HG03565 (cell line): Measurements from ENCODE around the gene ETV1.

Experiments used
- ATAC-seq: cut with Tn5 transposase; IDR thresholded peaks from one replicate; pipeline ENCODE4 v1.9.1; 2021; ENCODE audit warnings: mild to moderate bottlenecking, moderate library complexity; ENCODE audit not compliant: unreplicated experiment

ETV1 gene

DNA sequence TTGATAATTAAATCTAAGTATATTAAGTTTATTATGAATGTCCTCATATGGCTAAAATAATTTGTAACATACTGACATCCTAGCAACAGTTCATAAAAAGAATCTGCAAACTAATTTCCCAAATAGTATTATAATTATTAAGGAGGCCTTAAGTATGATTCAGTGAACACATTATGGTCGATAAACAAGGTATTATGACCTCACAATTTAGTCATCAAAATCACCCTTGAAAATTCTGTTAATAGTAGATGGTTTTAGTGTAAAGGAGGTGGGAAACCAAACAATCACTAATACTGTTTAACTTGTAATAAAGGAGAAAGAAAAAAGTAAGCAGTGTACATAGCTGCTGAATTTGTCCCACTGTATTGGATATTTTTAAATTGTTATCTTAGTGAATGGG lies 2.1 kb downstream of the ETV1 start:
- no peak for ATAC-seq

- ATAC-seq: no peak
These were observed 3.3 kb downstream of the ETV1 start for GRCh38 chr7:13986208-13986607.

DNA sequence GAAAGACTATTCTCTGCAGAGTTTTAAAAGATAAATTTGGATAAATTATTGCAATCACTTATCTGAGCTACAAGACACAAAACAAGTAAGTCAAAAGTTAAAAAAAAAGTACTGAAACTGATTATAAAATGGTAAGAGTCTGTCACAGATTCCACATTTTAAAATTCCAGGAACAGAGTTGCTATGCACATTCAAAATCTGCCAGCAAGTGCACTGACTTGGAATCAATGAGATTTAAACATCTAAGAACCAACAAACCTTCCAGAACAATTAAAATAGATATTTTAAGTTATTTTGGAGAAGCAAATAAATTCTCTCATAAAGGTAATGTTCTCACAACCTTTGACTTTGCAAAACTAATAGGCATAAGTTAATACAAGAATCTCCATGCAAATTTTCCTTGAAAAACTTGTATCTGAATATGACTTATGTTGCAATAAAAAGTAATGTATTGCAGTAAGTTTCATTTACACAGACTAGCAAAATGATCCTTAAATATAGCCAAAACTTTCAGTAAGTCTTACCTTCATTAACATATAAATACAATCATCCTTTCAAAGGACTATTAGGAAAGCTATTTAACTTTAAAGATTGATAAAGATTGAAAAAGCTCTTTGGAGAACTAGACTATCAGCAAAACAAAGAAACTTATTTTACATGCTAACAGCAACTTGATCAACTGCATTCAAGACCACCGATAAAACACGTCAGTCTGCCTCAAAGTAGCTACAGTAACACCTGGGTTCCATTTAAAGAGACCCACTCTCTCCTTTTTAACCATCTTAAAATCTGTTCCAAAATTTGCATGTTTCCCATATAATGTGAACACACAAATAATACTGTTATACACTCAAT lies 4.4 kb downstream of the ETV1 start:
- no peak for ATAC-seq

DNA sequence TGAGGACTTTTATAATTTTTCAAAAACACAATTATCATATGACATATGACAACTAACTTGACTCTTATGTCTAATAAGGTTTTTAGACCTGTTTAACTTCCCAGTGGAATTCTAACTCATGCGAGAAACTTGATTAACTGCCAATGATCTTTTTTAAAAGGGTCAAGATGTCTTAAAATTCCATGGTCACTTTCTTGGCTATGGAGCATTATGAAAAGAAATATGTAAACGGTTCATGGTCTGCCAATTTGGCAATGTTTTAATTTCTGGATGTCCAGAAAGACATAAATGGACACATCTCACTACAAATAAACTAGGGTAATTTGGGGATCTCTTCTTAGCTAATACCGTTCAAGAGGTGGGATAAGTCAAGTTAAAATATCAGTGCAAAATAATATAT lies 5.4 kb downstream of the ETV1 start:
- ATAC-seq: no peak

DNA sequence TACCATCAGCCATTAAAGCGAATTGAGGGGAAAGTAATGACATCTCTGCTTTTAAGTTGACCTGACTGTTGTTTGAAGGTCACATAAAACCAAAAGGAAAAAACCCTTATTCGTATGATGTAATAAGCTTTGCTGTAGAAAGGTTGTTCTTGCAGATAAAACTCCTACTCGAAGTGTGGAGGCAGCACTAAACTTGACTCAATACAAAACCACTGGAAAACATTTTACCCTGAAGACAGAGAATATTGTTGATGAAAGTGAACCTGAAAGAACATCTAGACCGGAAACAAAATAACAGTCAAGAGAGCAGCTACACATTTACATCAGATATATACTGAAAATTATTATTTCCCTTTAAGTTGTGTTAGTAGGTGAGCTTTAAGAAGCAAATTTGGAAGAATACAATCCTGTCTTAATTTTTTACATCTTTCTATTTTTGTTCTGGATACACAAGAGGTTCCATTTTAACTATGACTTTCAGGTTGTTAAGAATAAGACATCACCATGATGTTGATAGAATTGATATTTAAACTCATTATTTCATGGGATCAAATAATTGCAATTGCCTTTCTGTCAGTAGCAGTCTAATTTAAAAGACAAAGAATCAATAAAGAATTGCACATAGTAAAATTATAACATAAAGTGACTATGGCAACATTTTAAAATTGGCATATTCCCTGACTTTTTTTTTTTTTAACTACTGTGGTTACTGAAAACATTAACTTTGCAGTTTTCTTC lies 6.4 kb downstream of the ETV1 start:
- no peak for ATAC-seq

DNA sequence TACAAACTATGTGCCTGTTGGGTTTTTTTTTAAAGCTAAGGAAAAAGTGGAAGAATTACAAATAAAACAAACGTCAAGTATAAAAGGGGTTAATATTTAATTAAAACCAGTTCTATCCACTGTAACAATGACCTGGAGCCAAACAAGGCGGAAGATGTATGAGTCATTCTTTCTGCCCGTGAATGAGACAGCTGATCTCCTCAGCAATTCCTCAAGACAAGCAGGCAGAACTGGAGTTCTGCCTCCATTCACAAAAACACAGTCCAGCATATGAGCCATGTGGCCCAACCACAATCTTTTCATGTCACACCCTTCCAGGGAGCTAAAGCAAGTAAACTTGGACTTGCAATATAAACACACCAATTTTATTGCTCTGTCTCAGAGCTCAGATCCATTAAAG lies 8.4 kb downstream of the ETV1 start:
- ATAC-seq: no peak

DNA sequence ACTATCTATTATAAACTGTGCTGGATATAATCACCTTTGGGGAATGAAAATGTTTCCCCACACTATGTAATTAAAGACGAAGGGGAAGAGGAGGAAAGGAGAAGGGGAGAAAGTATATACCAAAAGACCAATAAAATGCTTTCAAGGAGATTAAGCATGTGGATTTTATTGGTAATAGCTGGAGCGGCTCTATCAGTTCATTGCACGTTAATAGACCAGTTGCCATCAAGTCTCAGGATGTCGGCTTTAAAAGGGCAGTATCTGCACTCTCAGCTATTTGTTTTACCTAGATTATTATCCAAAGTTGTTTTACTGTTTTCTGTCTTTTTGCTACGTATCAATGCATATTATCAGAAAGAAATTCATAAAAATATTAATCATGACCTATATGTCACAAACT lies 9.0 kb downstream of the ETV1 start:
- no peak for ATAC-seq

DNA sequence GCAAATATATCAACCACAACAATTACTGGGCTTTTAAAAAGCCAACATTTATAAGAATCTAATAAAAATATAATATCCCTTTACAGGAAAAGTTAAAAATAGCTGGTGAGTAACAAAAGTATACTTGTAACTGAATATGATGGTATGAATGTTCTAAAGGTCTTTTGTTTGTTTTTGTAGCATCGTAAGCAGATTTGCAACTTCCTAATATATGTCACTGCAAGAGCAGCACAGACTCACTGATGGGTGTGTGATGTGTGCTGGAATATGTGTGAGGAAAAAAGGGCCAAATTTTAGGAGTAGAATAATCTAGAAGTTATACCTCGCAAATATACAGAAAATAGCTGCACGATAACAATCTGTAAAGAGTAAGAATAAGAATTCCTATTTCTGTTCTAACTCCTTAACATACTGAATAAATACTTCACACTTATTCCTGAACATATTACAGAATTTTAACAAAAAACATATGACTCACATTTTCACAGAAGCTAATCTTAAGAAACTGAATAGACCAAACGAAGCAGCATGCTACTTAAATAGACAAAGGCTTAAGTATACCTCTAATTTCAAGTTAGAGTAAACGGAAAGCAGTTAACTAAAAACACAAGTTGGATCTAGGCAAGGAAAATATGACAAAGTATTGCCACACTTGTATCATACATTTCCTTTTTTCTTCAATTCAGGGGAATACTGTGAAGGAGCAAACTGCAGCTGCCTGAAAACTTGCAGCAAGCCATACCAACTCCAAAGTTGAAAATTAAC lies 9.6 kb downstream of the ETV1 start:
- no peak for ATAC-seq

GRCh38 chr7:13976594-13976993 lies 12.9 kb downstream of the ETV1 start:
- ATAC-seq: no peak

DNA sequence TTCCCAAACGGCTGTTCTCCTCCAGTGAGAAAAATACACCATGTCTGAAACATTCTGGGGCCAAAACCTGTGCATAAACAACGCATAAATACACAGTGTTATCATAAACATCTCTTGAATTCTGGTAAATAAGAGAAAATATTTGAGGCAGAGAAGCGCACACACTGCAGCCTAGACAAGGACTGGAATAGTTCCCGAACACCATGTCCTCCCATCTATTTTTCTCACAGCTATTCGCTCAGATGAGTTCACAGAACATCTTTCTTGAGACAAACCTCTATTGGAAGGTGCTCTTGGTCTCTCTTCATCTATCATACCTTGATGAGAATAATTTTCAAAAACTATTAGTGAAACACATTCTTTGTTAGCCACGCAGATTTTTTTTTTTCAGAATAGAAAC lies 24.4 kb downstream of the ETV1 start:
- no peak for ATAC-seq

GRCh38 chr7:13963925-13964324 lies 25.5 kb downstream of the ETV1 start:
- no peak for ATAC-seq

DNA sequence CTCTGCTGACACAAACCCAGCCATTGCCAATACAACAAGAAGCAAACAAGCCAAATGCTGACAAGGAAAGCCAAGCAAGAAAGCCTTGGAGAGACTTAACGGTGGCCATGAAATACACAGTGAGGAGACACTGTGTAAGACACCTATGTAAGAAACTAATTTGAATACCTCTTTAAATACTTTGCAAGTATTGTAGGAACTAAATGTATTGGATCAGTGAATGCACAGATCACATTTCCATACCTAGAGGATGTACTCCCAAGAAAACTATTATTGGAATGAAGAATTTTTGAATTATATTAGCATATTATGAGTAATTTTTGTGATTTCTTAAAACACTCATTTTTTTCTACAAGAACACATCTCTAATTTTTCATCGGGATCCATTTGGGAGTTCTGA lies 34.0 kb downstream of the ETV1 start:
- no peak for ATAC-seq

GRCh38 chr7:13953368-13953767 lies 36.1 kb downstream of the ETV1 start:
- ATAC-seq: no peak

DNA sequence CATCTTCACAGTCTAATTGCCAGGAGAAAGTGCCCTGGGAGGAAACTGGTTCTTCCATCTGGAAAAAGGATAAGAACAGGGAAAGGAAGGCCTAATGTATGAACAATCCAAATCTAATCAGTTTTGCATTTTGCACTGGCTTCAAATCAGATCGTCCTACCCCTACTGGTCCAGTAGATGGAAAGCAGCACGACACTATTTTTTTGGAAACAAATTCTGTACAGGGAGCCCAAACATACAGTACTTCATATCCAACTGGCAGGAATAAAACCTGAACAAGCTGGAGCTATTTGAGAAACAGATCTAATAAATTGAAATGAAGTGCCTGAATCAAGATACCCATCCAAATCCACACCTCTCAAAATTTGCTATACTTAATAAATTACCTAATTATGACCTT lies 36.5 kb downstream of the ETV1 start:
- no peak for ATAC-seq

GRCh38 chr7:13949939-13950338 lies 39.5 kb downstream of the ETV1 start:
- no peak for ATAC-seq

GRCh38 chr7:13949445-13949844 lies 40.0 kb downstream of the ETV1 start:
- no peak for ATAC-seq

- ATAC-seq: no peak
These were observed 41.3 kb downstream of the ETV1 start for GRCh38 chr7:13948019-13948801.

GRCh38 chr7:13947535-13947934 lies 41.9 kb downstream of the ETV1 start:
- no peak for ATAC-seq

- ATAC-seq: no peak
These were observed 43.3 kb downstream of the ETV1 start for GRCh38 chr7:13946181-13946580.

DNA sequence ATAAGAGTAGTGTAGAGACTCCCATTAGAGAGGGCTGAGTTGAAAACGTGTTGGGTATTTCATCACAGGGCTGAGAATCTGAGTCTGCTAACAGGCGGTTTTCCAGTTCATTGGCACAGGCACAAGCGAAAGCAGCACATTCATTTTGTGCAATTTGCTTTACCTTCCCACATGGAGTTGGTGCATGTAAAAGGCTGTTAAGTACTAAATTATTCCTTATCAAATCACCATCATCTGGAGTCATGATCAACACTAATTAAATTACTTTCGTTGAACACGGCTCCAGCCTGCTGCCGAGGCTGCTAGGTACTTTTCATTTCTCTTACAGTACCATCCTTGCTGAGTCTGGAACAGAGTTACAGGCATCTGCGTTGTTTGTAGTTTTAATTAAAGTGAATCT lies 43.8 kb downstream of the ETV1 start:
- ATAC-seq: no peak

- ATAC-seq: no peak
These were observed 55.9 kb downstream of the ETV1 start for GRCh38 chr7:13933536-13933935.
